CD4-positive, alpha-beta T cell treated with Interleukin-17A for 1 hour (primary cell): ENCODE results near the gene ACSM2A.
"Not testable (repeated sequence)": the region's sequence is repeated elsewhere in the genome, so short reads cannot be mapped to it uniquely, and the experiment has no call there.

Experiments used
- DNase-seq: peaks from one replicate; pipeline ENCODE4 v3.0.0-alpha.2; 2020

The ACSM2A gene

GRCh38 chr16:20459227-20459626 is 7.9 kb downstream of the ACSM2A start:
- not testable (repeated sequence) for DNase-seq

- DNase-seq = not testable (repeated sequence)
Measured at GRCh38 chr16:20460313-20460712, 9.0 kb downstream of the ACSM2A start.

DNA sequence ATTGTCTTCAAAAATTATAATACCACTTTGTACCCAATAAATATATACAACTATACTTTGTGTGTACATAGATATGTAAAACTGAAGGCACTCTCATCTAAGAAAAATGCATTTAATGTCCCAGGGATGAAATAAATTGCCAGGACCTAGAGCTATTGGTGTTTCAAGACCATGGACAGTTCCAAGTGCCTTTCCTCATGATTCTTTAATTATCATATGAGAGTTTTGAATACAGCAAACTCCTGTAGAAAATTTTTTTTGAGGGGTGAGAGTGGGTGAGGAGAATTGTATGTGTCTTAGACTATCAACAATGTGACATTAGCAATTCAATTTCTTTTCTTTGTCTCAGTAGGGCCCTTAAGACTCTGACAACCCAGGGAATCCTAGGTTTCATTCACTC is 17.6 kb downstream of the ACSM2A start:
- not testable (repeated sequence) for DNase-seq

GRCh38 chr16:20469930-20470329 is 18.6 kb downstream of the ACSM2A start:
- DNase-seq = not testable (repeated sequence)

DNA sequence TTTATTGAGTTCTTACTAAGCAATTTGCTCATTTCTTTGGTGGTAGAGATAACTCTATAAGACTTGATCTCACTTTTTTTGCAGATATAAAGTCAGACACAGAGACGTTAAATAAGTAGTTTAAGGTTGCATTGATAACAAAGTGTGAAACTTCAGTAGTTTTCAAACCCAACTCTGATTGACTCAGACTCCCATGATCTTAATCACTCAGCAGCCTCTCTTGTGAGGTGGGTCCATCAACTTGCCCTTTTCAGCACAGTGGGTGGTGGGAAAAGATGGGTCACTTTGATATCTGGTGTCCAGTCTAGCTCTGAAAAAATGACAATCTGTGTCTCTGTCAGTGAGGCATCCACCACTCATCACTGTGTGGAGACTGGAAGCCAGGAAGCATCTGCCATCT is 19.4 kb downstream of the ACSM2A start:
- DNase-seq = not testable (repeated sequence)

DNA sequence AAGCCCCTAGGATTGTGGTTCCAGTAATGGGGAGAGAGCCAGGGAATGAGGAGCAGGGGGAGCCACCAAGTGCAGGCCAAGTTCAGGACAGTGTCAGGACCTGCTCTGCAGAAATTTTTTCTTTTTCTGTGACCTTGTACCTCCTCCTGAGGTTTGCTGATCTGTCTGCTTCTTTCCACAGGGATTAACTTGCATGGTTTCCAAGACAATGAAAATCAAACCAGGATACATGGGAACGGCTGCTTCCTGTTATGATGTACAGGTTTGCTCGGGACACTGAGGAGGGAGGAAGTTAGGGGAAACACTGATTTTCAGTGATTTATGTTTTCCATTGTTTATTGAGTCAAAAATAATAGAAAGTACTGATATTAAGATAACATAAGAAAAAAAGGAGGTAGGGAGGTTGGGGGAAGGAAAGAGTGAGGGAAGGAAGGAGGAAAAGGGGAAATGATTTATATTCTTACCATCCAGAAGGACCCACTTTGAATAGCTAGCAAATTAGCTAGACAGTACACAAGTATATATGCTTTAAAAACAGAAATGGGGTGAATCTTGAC is 25.9 kb downstream of the ACSM2A start:
- DNase-seq = not testable (repeated sequence)

DNA sequence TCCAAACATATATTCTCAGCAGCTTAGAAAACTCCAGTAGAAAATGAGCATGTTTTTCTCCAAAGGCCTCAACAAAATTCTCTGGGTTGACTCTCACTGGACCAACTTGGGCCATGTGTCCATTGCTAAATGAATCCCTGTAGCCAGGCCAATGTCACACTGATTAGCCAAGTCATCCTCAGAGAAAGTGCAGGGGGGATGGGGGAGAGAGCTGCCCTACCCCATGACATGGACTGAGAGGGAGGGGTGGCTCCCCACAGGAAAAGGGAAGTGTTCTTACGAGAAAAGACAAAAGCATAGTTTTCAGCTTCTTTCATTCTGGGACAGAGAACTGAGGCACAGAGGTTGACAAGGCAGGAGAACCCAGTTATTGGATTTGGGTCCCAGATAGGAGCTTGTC is 32.7 kb downstream of the ACSM2A start:
- not testable (repeated sequence) for DNase-seq

DNA sequence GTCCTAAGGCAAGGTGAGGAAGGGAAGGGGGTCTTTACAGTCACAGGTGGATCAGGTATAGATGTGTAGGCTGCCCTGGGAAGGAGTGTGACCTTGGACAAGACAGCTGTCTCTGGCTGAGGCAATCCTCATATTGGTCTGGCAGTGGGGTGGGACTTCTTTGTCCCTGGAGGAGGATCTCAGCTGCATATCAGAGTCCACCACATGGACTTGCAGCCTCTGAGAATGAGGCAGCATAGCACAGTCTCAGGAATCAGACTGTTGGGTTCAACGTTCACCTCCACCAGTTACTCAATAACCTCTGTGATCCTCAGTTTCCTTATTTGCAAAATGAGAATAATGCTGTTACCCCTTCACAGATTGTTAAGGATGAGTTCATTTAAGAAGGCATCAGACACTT is 33.4 kb downstream of the ACSM2A start:
- no peak for DNase-seq

GRCh38 chr16:20485408-20485807 is 34.1 kb downstream of the ACSM2A start:
- DNase-seq = no peak

DNA sequence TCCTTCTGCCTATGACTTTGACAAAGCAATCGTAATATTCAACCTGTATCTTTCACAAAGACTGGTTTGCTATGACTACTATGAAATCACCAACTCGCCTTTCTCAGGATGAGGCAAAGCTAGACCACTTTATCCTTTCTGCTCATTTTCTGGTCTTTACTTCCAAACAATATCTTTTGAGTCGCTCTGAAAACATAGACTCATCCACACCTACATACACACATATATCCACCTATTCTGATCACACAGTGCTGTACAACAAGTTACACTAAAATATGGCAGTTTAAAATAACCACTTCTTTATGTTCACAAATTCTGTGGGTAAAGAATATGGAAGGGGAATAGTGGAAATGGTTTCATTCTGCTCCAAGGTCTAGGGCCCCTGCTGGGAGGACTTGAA is 39.7 kb downstream of the ACSM2A start:
- DNase-seq = not testable (repeated sequence)

DNA sequence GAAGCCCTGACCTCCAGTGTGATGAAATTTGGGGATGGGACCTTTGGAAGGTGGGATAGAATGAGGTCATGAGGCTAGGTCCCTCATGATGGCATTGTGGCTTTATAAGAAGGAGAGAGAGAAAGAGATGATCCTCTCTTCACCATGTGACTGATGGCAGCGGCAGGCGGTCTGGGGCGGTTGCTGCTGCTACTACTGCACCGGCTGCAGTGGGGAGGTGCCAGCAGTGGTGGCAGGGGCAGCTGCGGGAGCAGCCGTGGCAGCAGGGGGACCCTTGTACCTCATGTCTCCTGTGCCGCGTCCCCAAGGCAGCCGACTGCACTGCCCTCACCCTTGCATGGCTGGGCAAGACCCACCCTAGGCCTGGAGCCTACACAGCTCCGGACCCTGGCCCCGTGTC is 40.1 kb downstream of the ACSM2A start:
- DNase-seq = not testable (repeated sequence)

GRCh38 chr16:20504418-20504817 is 53.1 kb downstream of the ACSM2A start:
- DNase-seq = no peak

DNA sequence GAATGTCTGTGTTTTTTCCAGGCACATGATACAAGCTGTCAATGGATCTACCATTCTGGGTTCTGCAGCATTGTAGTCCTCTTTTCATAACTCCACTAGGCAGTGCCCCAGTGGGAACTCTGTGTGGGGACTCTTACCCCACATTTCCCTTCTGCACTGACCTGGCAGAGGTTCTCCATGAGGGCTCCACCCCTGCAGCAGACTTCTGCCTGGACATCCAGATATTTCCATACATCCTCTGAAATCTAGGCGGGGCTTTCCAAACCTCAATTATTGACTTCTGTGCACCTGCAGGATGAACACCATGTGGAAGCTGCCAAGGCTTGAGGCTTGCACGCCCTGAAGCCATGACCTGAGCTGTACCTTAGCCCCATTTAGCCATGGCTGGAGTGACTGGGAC is 56.0 kb downstream of the ACSM2A start:
- DNase-seq = no peak

- no peak for DNase-seq
Measured at GRCh38 chr16:20510323-20510722, 59.0 kb downstream of the ACSM2A start.

DNA sequence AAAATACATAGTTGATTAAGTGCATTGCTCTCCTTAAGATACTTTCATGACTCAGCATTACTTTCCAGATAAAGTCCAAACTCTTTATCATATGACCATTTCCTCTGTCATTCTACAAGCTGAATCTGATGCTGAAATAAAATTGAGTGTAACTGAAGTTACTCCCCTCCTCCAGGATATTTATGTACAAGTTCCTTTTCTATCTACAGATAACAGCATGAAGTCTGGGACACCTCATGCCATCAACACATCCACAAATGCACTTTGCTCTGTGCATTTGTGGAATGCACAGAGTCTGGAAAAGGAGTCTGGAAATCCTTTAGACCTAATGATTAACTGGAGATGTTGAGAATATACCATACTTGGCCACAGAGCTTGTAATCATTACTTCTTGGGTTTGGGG is 64.4 kb downstream of the ACSM2A start:
- no peak for DNase-seq

DNA sequence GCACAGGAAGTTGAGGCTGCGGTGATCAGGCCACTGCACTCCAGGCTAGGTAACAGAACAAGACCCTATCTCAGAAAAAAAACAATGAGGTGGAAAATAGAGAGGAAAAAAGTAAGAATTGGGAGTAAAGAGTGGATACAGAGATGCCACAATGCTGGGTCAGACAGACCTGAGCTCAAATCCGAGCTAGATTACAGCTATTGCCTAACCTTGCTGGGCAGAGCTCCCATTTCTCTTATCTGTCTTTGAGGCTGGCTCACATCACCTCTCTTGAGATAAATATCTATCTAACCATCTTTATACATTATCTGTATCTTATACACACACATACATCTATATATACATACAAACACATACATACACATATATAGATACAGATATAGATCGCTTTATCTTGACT is 65.8 kb downstream of the ACSM2A start:
- DNase-seq = no peak

GRCh38 chr16:20519231-20519630 is 67.9 kb downstream of the ACSM2A start:
- DNase-seq = no peak

DNA sequence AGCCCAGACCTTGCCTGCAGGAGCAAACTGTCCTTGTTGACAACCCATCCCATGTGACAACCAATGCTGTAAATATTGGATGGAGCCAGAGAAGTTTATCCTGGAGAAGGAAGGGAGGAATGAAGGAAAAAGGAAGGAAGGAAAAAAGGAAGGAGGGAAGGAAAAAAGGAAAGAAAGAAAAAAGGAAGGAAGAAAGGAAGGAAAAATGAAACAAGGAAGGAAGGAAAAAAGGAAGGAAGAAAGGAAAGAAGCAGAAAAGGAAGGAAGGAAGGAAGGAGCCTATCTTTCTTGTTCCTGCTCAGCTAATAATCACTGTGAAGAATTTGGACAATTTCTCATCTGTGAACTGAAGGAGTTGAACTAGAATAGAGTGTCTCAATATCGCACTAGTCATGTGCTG is 68.8 kb downstream of the ACSM2A start:
- DNase-seq = no peak

- not testable (repeated sequence) for DNase-seq
Measured at GRCh38 chr16:20531795-20532194, 80.5 kb downstream of the ACSM2A start.

DNA sequence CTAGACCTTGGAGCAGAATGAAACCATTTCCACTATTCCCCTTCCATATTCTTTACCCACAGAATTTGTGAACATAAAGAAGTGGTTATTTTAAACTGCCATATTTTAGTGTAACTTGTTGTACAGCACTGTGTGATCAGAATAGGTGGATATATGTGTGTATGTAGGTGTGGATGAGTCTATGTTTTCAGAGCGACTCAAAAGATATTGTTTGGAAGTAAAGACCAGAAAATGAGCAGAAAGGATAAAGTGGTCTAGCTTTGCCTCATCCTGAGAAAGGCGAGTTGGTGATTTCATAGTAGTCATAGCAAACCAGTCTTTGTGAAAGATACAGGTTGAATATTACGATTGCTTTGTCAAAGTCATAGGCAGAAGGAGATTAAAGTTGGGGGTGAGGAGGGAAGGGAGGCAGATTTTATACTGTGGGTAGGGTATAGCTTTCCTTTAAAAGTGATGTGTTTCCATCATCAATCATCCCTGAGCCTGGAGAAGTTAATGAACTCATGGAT is 81.0 kb downstream of the ACSM2A start:
- not testable (repeated sequence) for DNase-seq

- DNase-seq = not testable (repeated sequence)
Measured at GRCh38 chr16:20536669-20537068, 85.3 kb downstream of the ACSM2A start.
